Neural progenitor cell (in vitro differentiated cells): ENCODE data around the gene TRABD. TPM values are rescaled to one million over a fixed set of nuclear protein-coding genes. Genes with fewer than 3 reads are reported as not detected.
"Not testable (repeated sequence)": the region's sequence is repeated elsewhere in the genome, so short reads cannot be mapped to it uniquely, and the experiment has no call there.

ENCODE experiments used
- DNase-seq: peaks from one replicate; pipeline ENCODE4 v3.0.0-alpha.2; 2016; ENCODE audit warnings: low spot score
- H2AFZ ChIP-seq: fragments of 200-600 bp; sonication (generic); replicated peaks from 2 replicates; pipeline ENCODE4 v1.6.1; 2016; ENCODE audit warnings: antibody characterized with exemption
- H3F3A ChIP-seq: fragments of 200-600 bp; sonication (generic); 2 replicates; pipeline ENCODE4 v1.6.1; 2016; ENCODE audit warnings: antibody characterized with exemption, low read depth
- H3K27ac ChIP-seq: fragments of 200-600 bp; sonication (generic); 2 replicates; pipeline ENCODE4 v1.5.1; 2016; ENCODE audit warnings: mild to moderate bottlenecking
- H3K27me3 ChIP-seq: fragments of 200-600 bp; sonication (generic); 2 replicates; pipeline ENCODE4 v1.6.1; 2016; ENCODE audit warnings: mild to moderate bottlenecking, moderate library complexity
- H3K36me3 ChIP-seq: fragments of 200-600 bp; sonication (generic); 2 replicates; pipeline ENCODE4 v1.5.1; 2016
- H3K4me1 ChIP-seq: fragments of 200-600 bp; sonication (generic); 2 replicates; pipeline ENCODE4 v1.6.1; 2016; ENCODE audit warnings: mixed run types
- H3K4me2 ChIP-seq: fragments of 200-600 bp; sonication (generic); 2 replicates; pipeline ENCODE4 v1.6.1; 2016
- H3K4me3 ChIP-seq: fragments of 200-600 bp; sonication (generic); 2 replicates; pipeline ENCODE4 v1.5.1; 2016
- H3K79me2 ChIP-seq: fragments of 200-600 bp; sonication (generic); 2 replicates; pipeline ENCODE4 v1.6.1; 2016; ENCODE audit warnings: low read depth
- H3K9ac ChIP-seq: fragments of 200-600 bp; sonication (generic); 2 replicates; pipeline ENCODE4 v1.6.1; 2016
- H3K9me3 ChIP-seq: fragments of 200-600 bp; sonication (generic); 2 replicates; pipeline ENCODE4 v1.5.1; 2016; ENCODE audit warnings: low read depth
- H4K20me1 ChIP-seq: fragments of 200-600 bp; sonication (generic); 2 replicates; pipeline ENCODE4 v1.6.1; 2016; ENCODE audit warnings: low read depth
- H3K27ac Mint-ChIP-seq: 3 replicates; pipeline ENCODE4 v1.8.0; 2021; ENCODE audit warnings: mixed read lengths
- H3K27me3 Mint-ChIP-seq: 2 replicates; pipeline ENCODE4 v1.8.0; 2022; ENCODE audit warnings: low read depth, mild to moderate bottlenecking, inconsistent platforms, moderate library complexity, mixed read lengths; ENCODE audit not compliant: insufficient read depth
- H3K36me3 Mint-ChIP-seq: 3 replicates; pipeline ENCODE4 v1.8.0; 2021; ENCODE audit warnings: mixed read lengths
- H3K4me1 Mint-ChIP-seq: 3 replicates; pipeline ENCODE4 v1.8.0; 2021; ENCODE audit warnings: mixed read lengths
- H3K4me3 Mint-ChIP-seq: 3 replicates; pipeline ENCODE4 v1.8.0; 2021; ENCODE audit warnings: mild to moderate bottlenecking, moderate library complexity, mixed read lengths
- H3K9me3 Mint-ChIP-seq: 3 replicates; pipeline ENCODE4 v1.8.0; 2020; ENCODE audit warnings: mixed read lengths
- CTCF ChIP-seq: fragments of 200-600 bp; sonication (generic); IDR thresholded peaks from 2 replicates; pipeline ENCODE4 v1.5.1; 2017; ENCODE audit warnings: antibody characterized with exemption, mild to moderate bottlenecking
- EZH2 ChIP-seq: fragments of 200-600 bp; sonication (generic); IDR thresholded peaks from 2 replicates; pipeline ENCODE4 v1.6.1; 2017; ENCODE audit warnings: antibody characterized with exemption, mild to moderate bottlenecking, moderate library complexity
- EZH2phosphoT487 ChIP-seq: fragments of 200-600 bp; sonication (generic); IDR thresholded peaks from 2 replicates; pipeline ENCODE4 v1.6.1; 2017; ENCODE audit warnings: antibody characterized with exemption
- total RNA-seq: library from RNA; depleted of rRNA; stranded (reverse); fragments of >200 nt; gene quantifications from 2 replicates; pipeline ENCODE4 v1.2.3, GENCODE V29; 2015; ENCODE audit warnings: low replicate concordance

TRABD gene
- total RNA-seq, 1 donor from 2014 or later = 15.4 TPM

- H4K20me1 ChIP-seq = no peaks in the 10 kb centered on the region
- H3K4me3 ChIP-seq = no peak overlapping the region
- no peak overlapping the region for H3K4me2 ChIP-seq
- peaks cover 3% of the 10 kb centered on the region for H3K4me1 ChIP-seq
- peak overlapping the region; percentile 64 for H3K4me3 Mint-ChIP-seq
- no peaks in the 10 kb centered on the region for H3K9me3 Mint-ChIP-seq
- no peak overlapping the region for H3K9ac ChIP-seq
- H3K27me3 Mint-ChIP-seq = peaks cover 13% of the 10 kb centered on the region
- no peaks in the 10 kb centered on the region for H3K36me3 ChIP-seq
- no peak overlapping the region for H2AFZ ChIP-seq
- no peaks in the 10 kb centered on the region for H3K79me2 ChIP-seq
- no peak for TF ChIP-seq CTCF
- TF ChIP-seq EZH2phosphoT487 = no peak
- TF ChIP-seq EZH2 = no peak
- no peak overlapping the region for H3K27ac Mint-ChIP-seq
- no peaks in the 10 kb centered on the region for H3K9me3 ChIP-seq
- no peak for DNase-seq
- H3K4me1 Mint-ChIP-seq = peaks cover 23% of the 10 kb centered on the region
- H3K36me3 Mint-ChIP-seq = no peaks in the 10 kb centered on the region
- no peaks in the 10 kb centered on the region for H3F3A ChIP-seq
- H3K27ac ChIP-seq = no peak overlapping the region
- H3K27me3 ChIP-seq = peaks cover 10% of the 10 kb centered on the region
Observed at GRCh38 chr22:50145721-50146438, 39.8 kb upstream of the TRABD start.

- Histone ChIP-seq H3K9ac (no peak overlapping the region), H3K4me1 (peaks cover 3% of the 10 kb centered on the region), H3K27me3 (peaks cover 10% of the 10 kb centered on the region), H2AFZ (no peak overlapping the region), H3K4me2 (no peak overlapping the region), H3F3A (no peaks in the 10 kb centered on the region), H4K20me1 (no peaks in the 10 kb centered on the region), H3K79me2 (no peaks in the 10 kb centered on the region), H3K9me3 (no peaks in the 10 kb centered on the region), H3K36me3 (no peaks in the 10 kb centered on the region), H3K27ac (no peak overlapping the region), H3K4me3 (no peak overlapping the region)
- peaks cover 13% of the 10 kb centered on the region for H3K27me3 Mint-ChIP-seq
- H3K36me3 Mint-ChIP-seq = no peaks in the 10 kb centered on the region
- TF ChIP-seq EZH2phosphoT487 = no peak
- peak; percentile 43 for TF ChIP-seq CTCF
- peak overlapping the region; percentile 29 for H3K27ac Mint-ChIP-seq
- peaks cover 25% of the 10 kb centered on the region for H3K4me1 Mint-ChIP-seq
- H3K9me3 Mint-ChIP-seq = no peaks in the 10 kb centered on the region
- H3K4me3 Mint-ChIP-seq = peak overlapping the region; percentile 35
- DNase-seq = peak; percentile 40
Observed at GRCh38 chr22:50146439-50147238, 39.1 kb upstream of the TRABD start.

- not testable (repeated sequence) for H3F3A ChIP-seq, H3K9me3 Mint-ChIP-seq, H3K36me3 Mint-ChIP-seq, H3K4me3 Mint-ChIP-seq, H3K4me1 ChIP-seq, H3K4me3 ChIP-seq, H2AFZ ChIP-seq, H3K79me2 ChIP-seq, H3K9ac ChIP-seq, H3K27ac ChIP-seq, H3K36me3 ChIP-seq, H3K27ac Mint-ChIP-seq, DNase-seq, H3K9me3 ChIP-seq, H3K4me2 ChIP-seq, H4K20me1 ChIP-seq
- Mint-ChIP-seq H3K4me1 (peaks cover 21% of the 10 kb centered on the region), H3K27me3 (peaks cover 13% of the 10 kb centered on the region)
- peaks cover 10% of the 10 kb centered on the region for H3K27me3 ChIP-seq
Observed at GRCh38 chr22:50147258-50148165, 38.2 kb upstream of the TRABD start.
